Chondrocyte (in vitro differentiated cells): ENCODE measurements around the gene NBAS. TPM values are rescaled to one million over a fixed set of nuclear protein-coding genes. Genes with fewer than 3 reads are reported as not detected.
A peak's percentile ranks its signal among the peaks of the same experiment; 100 is the strongest.

Experiments
- DNase-seq: peaks from one replicate; pipeline ENCODE4 v3.0.0; 2021; ENCODE audit warnings: mixed read lengths, low spot score
- H3K27ac Mint-ChIP-seq: one replicate; pipeline ENCODE4 v1.8.0; 2021; ENCODE audit warnings: mild to moderate bottlenecking, moderate library complexity, mixed read lengths; ENCODE audit not compliant: unreplicated experiment
- H3K27me3 Mint-ChIP-seq: 2 replicates; pipeline ENCODE4 v1.8.0; 2021; ENCODE audit warnings: low read depth, mixed read lengths
- H3K36me3 Mint-ChIP-seq: 2 replicates; pipeline ENCODE4 v1.8.0; 2021; ENCODE audit warnings: low read depth, mixed read lengths
- H3K4me1 Mint-ChIP-seq: 2 replicates; pipeline ENCODE4 v1.8.0; 2021; ENCODE audit warnings: low read depth, mild to moderate bottlenecking, mixed read lengths
- H3K4me3 Mint-ChIP-seq: one replicate; pipeline ENCODE4 v1.8.0; 2021; ENCODE audit warnings: mild to moderate bottlenecking, moderate library complexity, mixed read lengths; ENCODE audit not compliant: unreplicated experiment
- H3K9me3 Mint-ChIP-seq: 2 replicates; pipeline ENCODE4 v1.8.0; 2021; ENCODE audit warnings: low read depth, mixed read lengths
- total RNA-seq: library from RNA; stranded (reverse); gene quantifications from 3 replicates; pipeline ENCODE4 v1.2.1, GENCODE V29; 2021
- TF ChIP-seq, protein P1 (sequence below): fragments of 200-600 bp; sonication (generic); IDR thresholded peaks from 2 replicates; pipeline ENCODE4 v1.5.0; 2021; ENCODE audit warnings: antibody characterized with exemption, mild to moderate bottlenecking, moderate library complexity

Gene NBAS
- total RNA-seq, 1 donor from 2014 or later: 47.6 TPM

DNA sequence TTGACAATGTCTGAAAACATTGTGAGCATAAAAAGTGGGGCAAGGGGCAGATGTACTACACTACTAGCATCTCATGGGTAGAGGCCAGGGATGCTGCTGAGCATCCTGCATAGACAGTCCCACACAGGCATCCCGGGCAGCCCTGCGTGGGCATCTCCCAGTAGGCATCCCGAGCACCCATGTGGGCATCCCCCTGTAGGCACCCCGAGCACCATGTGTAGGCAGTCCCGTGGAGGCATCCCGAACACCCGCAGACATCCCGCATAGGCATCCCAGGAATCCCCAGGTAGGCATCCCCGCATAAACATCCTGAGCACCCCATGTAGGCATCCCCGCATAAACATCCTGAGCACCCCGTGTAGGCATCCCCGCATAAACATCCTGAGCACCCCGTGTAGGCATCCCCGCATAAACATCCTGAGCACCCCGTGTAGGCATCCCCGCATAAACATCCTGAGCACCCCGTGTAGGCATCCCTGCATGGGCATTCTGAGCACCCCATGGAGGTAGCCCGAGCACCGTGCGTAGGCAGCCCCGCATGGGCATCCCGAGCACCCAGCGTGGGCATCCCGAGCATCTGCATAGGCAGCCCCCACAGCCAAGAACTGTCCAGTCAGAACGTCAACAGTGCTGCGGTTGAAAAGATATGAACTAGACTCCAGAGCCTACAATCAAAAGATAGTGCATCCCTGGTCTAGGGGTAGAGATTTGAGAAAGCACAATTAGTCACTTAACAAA is 273.5 kb downstream of the NBAS start:
- Mint-ChIP-seq H3K4me3 (no peak overlapping the region), H3K36me3 (peaks cover 22% of the 10 kb centered on the region), H3K4me1 (no peaks in the 10 kb centered on the region), H3K27me3 (no peaks in the 10 kb centered on the region), H3K27ac (no peak overlapping the region), H3K9me3 (no peaks in the 10 kb centered on the region)
- TF ChIP-seq, protein P1, sequence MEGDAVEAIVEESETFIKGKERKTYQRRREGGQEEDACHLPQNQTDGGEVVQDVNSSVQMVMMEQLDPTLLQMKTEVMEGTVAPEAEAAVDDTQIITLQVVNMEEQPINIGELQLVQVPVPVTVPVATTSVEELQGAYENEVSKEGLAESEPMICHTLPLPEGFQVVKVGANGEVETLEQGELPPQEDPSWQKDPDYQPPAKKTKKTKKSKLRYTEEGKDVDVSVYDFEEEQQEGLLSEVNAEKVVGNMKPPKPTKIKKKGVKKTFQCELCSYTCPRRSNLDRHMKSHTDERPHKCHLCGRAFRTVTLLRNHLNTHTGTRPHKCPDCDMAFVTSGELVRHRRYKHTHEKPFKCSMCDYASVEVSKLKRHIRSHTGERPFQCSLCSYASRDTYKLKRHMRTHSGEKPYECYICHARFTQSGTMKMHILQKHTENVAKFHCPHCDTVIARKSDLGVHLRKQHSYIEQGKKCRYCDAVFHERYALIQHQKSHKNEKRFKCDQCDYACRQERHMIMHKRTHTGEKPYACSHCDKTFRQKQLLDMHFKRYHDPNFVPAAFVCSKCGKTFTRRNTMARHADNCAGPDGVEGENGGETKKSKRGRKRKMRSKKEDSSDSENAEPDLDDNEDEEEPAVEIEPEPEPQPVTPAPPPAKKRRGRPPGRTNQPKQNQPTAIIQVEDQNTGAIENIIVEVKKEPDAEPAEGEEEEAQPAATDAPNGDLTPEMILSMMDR: no peak
- peak; percentile 82 for DNase-seq

DNA sequence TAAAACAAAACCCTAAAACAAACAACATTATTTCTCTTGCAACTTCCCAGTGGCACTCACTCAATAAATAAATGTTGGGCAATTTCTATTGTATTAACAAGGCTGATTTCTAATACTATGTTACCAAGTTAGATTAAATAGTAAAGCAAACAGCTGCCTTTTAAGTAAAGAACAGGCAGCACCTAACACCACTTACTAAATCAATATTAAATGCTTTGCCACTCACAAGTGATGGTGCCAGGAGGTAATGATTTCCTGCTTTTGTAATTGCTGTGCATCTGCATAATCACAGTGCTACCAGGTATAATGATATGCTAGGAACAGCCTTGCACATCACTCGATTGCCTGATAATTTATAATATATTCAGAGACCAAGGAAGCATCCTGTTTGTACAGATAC is 276.5 kb downstream of the NBAS start:
- Mint-ChIP-seq H3K4me3 (no peak overlapping the region), H3K9me3 (no peaks in the 10 kb centered on the region), H3K4me1 (no peaks in the 10 kb centered on the region), H3K36me3 (peaks cover 18% of the 10 kb centered on the region), H3K27me3 (no peaks in the 10 kb centered on the region), H3K27ac (no peak overlapping the region)
- no peak for DNase-seq
- TF ChIP-seq, protein P1: no peak

DNA sequence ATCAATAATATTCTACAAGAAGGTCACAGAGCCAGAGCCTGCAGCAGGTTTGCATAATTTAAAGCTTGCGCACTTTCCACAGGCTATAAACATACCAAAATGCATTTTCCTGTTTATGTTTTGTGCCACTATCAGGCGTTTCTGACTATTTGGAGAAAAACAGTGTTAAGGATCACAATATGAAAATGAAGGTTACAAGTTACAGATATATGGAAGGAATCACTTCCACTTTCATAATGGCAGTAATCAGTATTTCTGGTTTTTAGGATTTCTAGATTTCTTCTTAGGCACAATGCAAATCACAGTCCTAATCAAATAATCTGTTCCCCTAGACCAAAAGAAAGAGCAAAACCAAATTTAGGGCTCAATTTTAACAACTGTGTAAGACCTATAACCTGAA is 279.5 kb downstream of the NBAS start:
- peaks cover 16% of the 10 kb centered on the region for H3K36me3 Mint-ChIP-seq
- H3K27me3 Mint-ChIP-seq: no peaks in the 10 kb centered on the region
- TF ChIP-seq, protein P1: no peak
- no peak overlapping the region for H3K4me3 Mint-ChIP-seq
- H3K27ac Mint-ChIP-seq: no peak overlapping the region
- H3K4me1 Mint-ChIP-seq: no peaks in the 10 kb centered on the region
- no peak for DNase-seq
- no peaks in the 10 kb centered on the region for H3K9me3 Mint-ChIP-seq

DNA sequence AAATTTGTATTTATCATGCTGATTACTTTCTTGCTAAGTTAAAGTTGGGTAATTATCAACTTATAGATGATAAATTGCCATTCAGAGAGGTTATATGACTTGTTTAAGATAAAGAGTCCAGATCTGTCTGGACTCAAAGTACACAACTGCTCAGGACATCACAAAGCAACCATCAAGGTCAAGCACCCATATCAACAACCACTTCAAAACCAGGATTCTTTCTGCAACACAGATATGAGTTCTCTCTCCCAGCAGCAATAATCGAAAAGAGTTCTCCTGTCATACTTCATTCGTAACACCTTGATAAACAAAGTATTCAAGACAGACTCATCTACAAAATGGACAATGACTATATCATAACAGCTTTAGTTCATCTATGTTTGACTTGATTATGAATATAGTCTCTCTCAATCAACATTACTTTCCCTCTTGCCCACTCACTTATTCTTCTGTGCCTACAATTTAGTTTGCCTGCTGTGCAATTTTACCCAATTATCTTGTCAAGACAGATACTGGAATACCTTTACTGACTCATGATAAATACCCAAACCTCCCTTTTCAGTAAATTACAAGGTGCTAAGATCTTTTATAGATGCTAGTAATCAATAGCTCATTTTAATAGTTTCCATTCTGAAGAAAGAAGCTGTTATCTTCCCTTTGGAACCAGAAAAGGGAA is 281.8 kb downstream of the NBAS start:
- TF ChIP-seq, protein P1: no peak
- Mint-ChIP-seq H3K36me3 (peaks cover 9% of the 10 kb centered on the region), H3K27ac (no peak overlapping the region), H3K4me1 (peaks cover 3% of the 10 kb centered on the region), H3K4me3 (no peak overlapping the region), H3K9me3 (no peaks in the 10 kb centered on the region), H3K27me3 (no peaks in the 10 kb centered on the region)
- no peak for DNase-seq

DNA sequence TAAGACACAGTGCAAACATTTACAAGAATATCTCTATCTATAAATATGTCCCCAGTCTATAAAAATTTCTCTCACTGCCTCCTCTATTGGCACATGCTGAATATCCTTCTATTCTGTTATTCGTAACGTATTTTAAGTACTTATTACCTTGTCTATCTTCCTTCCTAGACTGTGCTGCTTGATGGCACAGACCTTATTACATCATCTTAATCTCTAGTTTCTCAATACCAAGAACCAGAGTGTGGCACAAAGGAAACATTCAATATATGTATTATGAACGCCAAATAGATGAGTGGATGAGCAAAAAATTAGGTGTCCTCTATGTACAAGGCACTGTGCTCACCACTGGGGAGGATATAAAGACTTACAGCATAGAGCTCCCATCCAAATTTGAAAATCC is 282.8 kb downstream of the NBAS start:
- Mint-ChIP-seq H3K27me3 (no peaks in the 10 kb centered on the region), H3K36me3 (peaks cover 10% of the 10 kb centered on the region), H3K27ac (no peak overlapping the region), H3K4me1 (peaks cover 3% of the 10 kb centered on the region), H3K9me3 (no peaks in the 10 kb centered on the region), H3K4me3 (no peak overlapping the region)
- DNase-seq: no peak
- TF ChIP-seq, protein P1: no peak
